ENCODE measurements around the gene FLNB.

DNA sequence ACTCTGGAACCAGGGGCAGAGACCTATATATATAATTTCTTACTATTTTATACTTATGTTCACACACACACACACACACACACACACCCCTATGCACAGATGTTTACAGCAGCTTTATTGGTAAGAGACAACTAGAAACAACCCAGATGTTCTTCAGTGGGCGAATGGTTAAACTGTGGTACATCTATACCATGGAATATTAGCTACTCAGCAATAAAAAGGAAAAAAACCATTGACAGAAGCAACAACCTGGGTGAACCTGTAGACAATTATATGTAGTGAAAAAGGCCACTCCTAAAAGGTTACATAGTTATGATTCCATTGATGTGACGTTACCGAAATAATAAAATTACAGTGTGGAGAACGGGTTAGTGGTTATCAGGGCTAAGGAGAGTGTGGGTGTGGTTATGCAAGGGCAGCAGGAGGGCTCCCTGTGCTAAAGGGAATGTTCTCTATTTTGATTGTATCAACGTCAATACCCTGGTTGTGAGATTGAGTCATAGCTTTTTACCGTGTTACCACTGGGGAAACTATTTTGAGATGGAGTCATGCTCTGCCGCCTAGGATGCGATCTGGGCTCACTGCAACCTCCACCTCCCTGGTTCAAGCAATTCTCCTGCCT is 85.5 kb downstream of the FLNB start:
- no peak for TF ChIP-seq POLR2A (IDR thresholded peaks at IDR 0.05)
- TF ChIP-seq, protein P1, sequence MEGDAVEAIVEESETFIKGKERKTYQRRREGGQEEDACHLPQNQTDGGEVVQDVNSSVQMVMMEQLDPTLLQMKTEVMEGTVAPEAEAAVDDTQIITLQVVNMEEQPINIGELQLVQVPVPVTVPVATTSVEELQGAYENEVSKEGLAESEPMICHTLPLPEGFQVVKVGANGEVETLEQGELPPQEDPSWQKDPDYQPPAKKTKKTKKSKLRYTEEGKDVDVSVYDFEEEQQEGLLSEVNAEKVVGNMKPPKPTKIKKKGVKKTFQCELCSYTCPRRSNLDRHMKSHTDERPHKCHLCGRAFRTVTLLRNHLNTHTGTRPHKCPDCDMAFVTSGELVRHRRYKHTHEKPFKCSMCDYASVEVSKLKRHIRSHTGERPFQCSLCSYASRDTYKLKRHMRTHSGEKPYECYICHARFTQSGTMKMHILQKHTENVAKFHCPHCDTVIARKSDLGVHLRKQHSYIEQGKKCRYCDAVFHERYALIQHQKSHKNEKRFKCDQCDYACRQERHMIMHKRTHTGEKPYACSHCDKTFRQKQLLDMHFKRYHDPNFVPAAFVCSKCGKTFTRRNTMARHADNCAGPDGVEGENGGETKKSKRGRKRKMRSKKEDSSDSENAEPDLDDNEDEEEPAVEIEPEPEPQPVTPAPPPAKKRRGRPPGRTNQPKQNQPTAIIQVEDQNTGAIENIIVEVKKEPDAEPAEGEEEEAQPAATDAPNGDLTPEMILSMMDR (IDR thresholded peaks at IDR 0.05), result no peak

All from Peyer's patch (tissue), 4 donors.